ENCODE results near the gene DYRK1B.

Gene DYRK1B

GRCh38 chr19:39833160-39833463 lies 850 bp downstream of the DYRK1B start:
- FAIRE-seq = no peak
- no peak for DNase-seq (ENCODE audit: extremely low spot score, insufficient read length, low read depth)

- DNase-seq (ENCODE audit: extremely low spot score, insufficient read length, low read depth) = no peak
- no peak for FAIRE-seq
These were observed 1.4 kb downstream of the DYRK1B start for GRCh38 chr19:39832341-39833083.

- FAIRE-seq = no peak
These were observed 2.3 kb downstream of the DYRK1B start for GRCh38 chr19:39831679-39832078.

GRCh38 chr19:39830847-39831246 lies 3.1 kb downstream of the DYRK1B start:
- no peak for DNase-seq (ENCODE audit: extremely low spot score, insufficient read length, low read depth)
- no peak for FAIRE-seq

More at GRCh38 chr19:39831679-39832078, 2.3 kb downstream of the DYRK1B start:
- no peak for DNase-seq (ENCODE audit: extremely low spot score, insufficient read length, low read depth)

- FAIRE-seq (no peak), DNase-seq (ENCODE audit: extremely low spot score, insufficient read length, low read depth) (no peak)
These were observed 3.6 kb downstream of the DYRK1B start for GRCh38 chr19:39830406-39830805.

GRCh38 chr19:39829702-39830275 lies 4.2 kb downstream of the DYRK1B start:
- FAIRE-seq (no peak), DNase-seq (ENCODE audit: extremely low spot score, insufficient read length, low read depth) (no peak)

- DNase-seq (ENCODE audit: extremely low spot score, insufficient read length, low read depth) = no peak
- peak; percentile 39 for FAIRE-seq
These were observed 5.3 kb downstream of the DYRK1B start for GRCh38 chr19:39828654-39829032.

- FAIRE-seq = no peak
- DNase-seq (ENCODE audit: extremely low spot score, insufficient read length, low read depth) = no peak
These were observed 5.8 kb downstream of the DYRK1B start for GRCh38 chr19:39828015-39828653.

- FAIRE-seq (no peak), DNase-seq (ENCODE audit: extremely low spot score, insufficient read length, low read depth) (no peak)
These were observed 6.7 kb downstream of the DYRK1B start for GRCh38 chr19:39827216-39827615.

- FAIRE-seq (no peak), DNase-seq (ENCODE audit: extremely low spot score, insufficient read length, low read depth) (no peak)
These were observed 7.5 kb downstream of the DYRK1B start for GRCh38 chr19:39826311-39826945.

- no peak for DNase-seq (ENCODE audit: extremely low spot score, insufficient read length, low read depth)
These were observed 8.4 kb downstream of the DYRK1B start for GRCh38 chr19:39825531-39826076.

GRCh38 chr19:39825093-39825463 lies 8.9 kb downstream of the DYRK1B start:
- DNase-seq (ENCODE audit: extremely low spot score, insufficient read length, low read depth) (no peak), FAIRE-seq (no peak)

More at GRCh38 chr19:39825531-39826076, 8.4 kb downstream of the DYRK1B start:
- FAIRE-seq = no peak

- DNase-seq (ENCODE audit: extremely low spot score, insufficient read length, low read depth) (peak; percentile 79), FAIRE-seq (peak; percentile 99)
These were observed 9.5 kb downstream of the DYRK1B start for GRCh38 chr19:39824143-39825092.

GRCh38 chr19:39823686-39824085 lies 10.3 kb downstream of the DYRK1B start:
- no peak for FAIRE-seq
- DNase-seq (ENCODE audit: extremely low spot score, insufficient read length, low read depth) = no peak

- no peak for FAIRE-seq
- no peak for DNase-seq (ENCODE audit: extremely low spot score, insufficient read length, low read depth)
These were observed 13.3 kb downstream of the DYRK1B start for GRCh38 chr19:39820696-39821095.

GRCh38 chr19:39819786-39820185 lies 14.2 kb downstream of the DYRK1B start:
- FAIRE-seq = no peak

GRCh38 chr19:39818626-39819097 lies 15.3 kb downstream of the DYRK1B start:
- DNase-seq (ENCODE audit: extremely low spot score, insufficient read length, low read depth) (peak; percentile 51), FAIRE-seq (peak; percentile 93)

More at GRCh38 chr19:39819786-39820185, 14.2 kb downstream of the DYRK1B start:
- no peak for DNase-seq (ENCODE audit: extremely low spot score, insufficient read length, low read depth)

- FAIRE-seq = no peak
- DNase-seq (ENCODE audit: extremely low spot score, insufficient read length, low read depth) = no peak
These were observed 15.9 kb downstream of the DYRK1B start for GRCh38 chr19:39817888-39818561.

Measured in GM18507 (cell line).